Fibroblast of mammary gland (primary cell): Measurements from ENCODE around the gene GMDS.

ENCODE experiments used
- DNase-seq: peaks from one replicate; pipeline ENCODE4 v3.0.0-alpha.2; 2010; ENCODE audit warnings: low read depth
- H3K4me3 ChIP-seq: 2 replicates; pipeline ENCODE4 v1.5.1; 2011; ENCODE audit warnings: low read depth, mild to moderate bottlenecking, low read length, moderate library complexity; ENCODE audit not compliant: control insufficient read depth
- TF ChIP-seq, protein P1 (sequence below): conservative IDR thresholded peaks from 2 replicates; pipeline ENCODE4 v1.5.1; 2011; ENCODE audit warnings: low read depth, low read length, inconsistent platforms; ENCODE audit not compliant: control insufficient read depth, insufficient read depth

The GMDS gene

DNA sequence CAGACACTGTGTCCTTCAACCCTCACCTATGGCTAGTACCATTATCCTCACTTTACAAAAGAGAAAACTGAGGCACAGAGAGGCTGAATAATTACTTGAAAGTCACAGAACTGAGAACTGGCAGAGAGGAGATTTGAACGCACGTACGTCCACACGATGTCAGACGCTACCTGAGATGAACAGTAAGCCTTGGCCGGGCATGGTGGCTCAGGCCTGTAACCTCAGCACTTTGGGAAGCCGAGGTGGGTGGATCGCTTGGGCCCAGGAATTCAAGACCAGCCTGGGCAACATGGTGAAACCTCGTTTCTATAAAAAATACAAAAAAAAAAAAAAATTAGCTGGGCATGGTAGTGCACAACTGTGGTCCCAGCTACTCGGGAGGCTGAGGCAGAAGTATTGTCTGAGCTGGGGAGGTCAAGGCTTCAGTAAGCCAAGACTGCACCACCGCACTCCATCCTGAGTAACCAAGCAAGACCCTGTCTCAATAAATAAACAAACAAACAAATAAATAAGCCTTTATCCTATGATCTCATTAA is 20.5 kb downstream of the GMDS start:
- H3K4me3 ChIP-seq: no peak overlapping the region
- TF ChIP-seq, protein P1, sequence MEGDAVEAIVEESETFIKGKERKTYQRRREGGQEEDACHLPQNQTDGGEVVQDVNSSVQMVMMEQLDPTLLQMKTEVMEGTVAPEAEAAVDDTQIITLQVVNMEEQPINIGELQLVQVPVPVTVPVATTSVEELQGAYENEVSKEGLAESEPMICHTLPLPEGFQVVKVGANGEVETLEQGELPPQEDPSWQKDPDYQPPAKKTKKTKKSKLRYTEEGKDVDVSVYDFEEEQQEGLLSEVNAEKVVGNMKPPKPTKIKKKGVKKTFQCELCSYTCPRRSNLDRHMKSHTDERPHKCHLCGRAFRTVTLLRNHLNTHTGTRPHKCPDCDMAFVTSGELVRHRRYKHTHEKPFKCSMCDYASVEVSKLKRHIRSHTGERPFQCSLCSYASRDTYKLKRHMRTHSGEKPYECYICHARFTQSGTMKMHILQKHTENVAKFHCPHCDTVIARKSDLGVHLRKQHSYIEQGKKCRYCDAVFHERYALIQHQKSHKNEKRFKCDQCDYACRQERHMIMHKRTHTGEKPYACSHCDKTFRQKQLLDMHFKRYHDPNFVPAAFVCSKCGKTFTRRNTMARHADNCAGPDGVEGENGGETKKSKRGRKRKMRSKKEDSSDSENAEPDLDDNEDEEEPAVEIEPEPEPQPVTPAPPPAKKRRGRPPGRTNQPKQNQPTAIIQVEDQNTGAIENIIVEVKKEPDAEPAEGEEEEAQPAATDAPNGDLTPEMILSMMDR: no peak
- DNase-seq: no peak

DNA sequence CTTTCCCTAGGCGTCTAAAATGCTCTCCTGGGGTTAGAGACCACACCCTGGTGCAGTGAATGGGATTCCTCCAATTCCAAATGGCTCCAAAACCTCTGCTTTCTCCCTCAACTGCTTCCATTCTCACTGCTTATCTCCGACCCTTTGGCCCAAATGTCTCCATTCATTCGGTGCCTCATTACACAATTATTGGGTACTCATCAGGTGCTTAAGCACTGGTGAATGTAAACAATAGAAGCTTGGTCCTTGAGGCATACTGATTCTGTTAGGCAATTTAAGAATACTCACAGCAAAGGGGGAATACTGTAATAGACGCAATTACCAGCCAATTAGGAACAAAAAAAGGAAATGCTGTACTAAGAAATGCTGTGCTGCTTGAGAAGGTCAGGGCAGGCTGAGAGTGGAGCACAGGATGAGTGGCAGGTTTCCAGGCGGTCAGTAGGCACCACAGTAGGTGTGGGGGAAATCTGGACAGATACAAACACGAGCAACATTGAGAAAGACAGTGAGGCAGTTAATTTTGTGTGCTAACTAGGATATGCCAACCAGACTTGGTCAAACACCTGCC is 23.0 kb downstream of the GMDS start:
- TF ChIP-seq, protein P1: no peak
- peak overlapping the region; percentile 37 for H3K4me3 ChIP-seq
- DNase-seq: no peak

DNA sequence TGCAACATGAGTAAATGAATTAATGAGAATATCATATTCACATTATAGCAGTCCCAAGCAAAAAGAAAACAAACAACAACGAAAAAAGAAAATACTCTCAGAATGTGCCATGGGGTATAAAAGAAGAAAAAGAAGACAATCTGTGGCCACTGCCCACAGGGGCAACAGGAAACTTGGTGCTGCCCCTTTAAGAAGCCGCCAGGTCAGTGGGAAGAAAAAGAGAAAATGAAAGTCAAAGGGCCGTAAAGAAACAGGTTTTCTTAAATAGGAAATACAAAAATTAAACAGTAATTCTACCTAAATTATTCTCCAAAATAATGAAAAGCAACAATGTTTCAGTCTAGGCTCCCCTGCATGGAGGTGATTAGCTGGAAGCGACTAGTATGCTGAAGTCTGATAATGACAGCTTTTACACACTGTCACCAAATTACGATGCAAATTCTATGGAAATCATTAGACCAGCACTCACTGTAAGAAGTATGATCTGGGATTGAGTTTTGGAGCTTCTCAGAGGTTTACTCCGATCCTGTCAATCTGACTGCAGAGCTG is 23.6 kb downstream of the GMDS start:
- peak overlapping the region; percentile 37 for H3K4me3 ChIP-seq
- TF ChIP-seq, protein P1: no peak
- no peak for DNase-seq

DNA sequence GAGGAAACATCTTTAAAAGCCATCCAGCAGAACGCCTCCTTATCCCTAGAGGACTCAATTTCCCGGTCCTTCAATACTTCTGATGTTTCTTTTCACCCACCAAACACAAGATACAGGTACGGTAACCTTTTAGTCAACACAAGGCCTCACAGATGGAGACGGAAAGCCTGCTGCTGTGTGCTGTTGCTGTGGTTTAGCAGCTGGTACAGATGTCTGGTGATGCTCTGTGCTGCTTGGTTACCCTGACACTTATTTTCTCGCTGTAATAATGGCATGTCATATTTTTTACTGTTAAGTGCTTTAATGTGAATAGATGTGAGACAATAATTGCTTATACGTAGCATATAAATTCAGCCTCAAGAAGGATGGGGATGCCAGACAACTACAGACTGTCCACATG is 25.3 kb downstream of the GMDS start:
- no peak overlapping the region for H3K4me3 ChIP-seq
- TF ChIP-seq, protein P1: no peak
- DNase-seq: no peak

DNA sequence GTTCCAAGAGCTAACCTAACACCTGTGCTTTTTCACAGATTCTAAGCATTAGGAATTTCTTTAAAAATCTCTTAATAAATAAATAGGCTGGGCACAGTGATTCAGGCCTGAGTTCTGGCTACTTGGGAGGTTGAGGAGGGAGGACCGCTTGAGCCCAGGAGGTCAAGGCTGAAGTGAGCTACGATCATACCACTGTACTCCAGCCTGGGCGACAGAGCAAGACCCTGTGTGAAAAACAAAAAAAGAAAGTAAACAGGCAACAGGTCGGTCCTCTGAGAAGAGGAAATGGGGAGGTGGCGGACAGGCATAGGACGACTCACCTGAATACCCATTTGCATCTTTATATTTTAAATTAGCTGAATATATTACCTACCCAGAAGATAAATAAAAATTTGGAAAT is 26.5 kb downstream of the GMDS start:
- TF ChIP-seq, protein P1: no peak
- H3K4me3 ChIP-seq: no peak overlapping the region
- no peak for DNase-seq

DNA sequence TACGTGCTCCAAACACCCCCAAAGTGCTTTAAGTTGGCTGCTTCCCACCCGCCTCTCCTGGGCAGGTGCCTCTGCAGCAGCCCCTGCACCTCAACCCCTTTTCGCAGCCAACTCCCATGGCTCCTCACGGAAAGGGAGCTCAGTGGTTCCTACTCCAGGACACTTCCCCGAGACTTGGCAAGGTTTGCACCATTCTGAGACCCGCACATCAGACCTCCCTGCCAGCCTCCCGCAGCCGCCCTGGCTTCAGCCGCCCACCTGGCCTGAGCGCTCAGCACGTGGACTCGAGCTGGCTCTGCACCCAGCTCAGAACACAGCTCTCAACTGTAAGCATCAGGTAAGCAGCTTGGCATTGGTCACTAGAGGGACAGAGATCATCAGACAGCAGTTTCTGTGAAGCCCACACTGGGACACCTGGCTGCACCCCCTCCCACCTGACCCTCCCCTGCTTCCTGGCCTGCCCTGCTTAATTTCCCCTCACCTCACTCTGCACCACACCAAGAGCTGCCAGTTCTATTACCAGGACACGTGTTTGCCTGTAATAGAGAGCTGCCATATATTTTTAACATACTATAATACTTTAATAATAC is 28.5 kb downstream of the GMDS start:
- TF ChIP-seq, protein P1: no peak
- H3K4me3 ChIP-seq: no peak overlapping the region
- no peak for DNase-seq

DNA sequence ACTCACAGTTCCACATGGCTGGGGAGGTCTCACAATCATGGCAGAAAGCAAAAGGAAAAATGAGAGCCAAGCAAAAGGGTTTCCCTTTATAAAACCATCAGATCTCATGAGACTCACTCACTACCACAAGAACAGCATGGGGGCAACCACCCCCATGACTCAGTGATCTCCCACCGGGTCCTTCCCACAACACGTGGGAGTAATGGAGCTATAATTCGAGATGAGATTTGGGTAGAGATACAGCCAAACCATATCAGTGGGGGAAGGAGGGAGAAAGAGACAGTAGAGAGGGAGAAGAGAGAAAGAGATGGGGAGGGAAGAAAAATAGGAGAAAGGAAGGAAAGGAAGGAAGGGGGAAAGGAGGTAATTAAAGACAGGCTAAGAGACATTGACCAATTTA is 30.1 kb downstream of the GMDS start:
- no peak overlapping the region for H3K4me3 ChIP-seq
- no peak for DNase-seq
- TF ChIP-seq, protein P1: no peak
